H1 (cell line): Measurements from ENCODE around the gene POU3F1. TPM values are rescaled to one million over a fixed set of nuclear protein-coding genes. Genes with fewer than 3 reads are reported as not detected.
A peak's percentile ranks its signal among the peaks of the same experiment; 100 is the strongest.

Experiments
- CTCF ChIA-PET: fragments of 300-600 bp; sonication (Branson Sonifier 250); formaldehyde crosslinking; loops from one replicate; lab custom pipeline; 2021; ENCODE audit not compliant: partially characterized antibody; lab: Charles Lee
- POLR2A ChIA-PET: fragments of 300-600 bp; sonication (Branson Sonifier 250); formaldehyde crosslinking; loops from one replicate; lab custom pipeline; 2021; ENCODE audit warnings: inconsistent platforms; ENCODE audit not compliant: partially characterized antibody; lab: Charles Lee
- DNase-seq, 2 experiments: peaks; one replicate each; pipeline versions ENCODE4 v3.0.0 to v3.0.0-alpha.2; 2010 to 2022; ENCODE audit warnings: low spot score in 2 of 2, low read depth in 1 of 2, mixed read lengths in 1 of 2
- FAIRE-seq: peaks from 2 replicates; lab custom pipeline; 2011; peaks lifted over from hg19 to GRCh38; lab: Jason Lieb, UNC
- H2AFZ ChIP-seq: 2 replicates; pipeline ENCODE4 v1.8.1; 2012; ENCODE audit warnings: low read length, inconsistent platforms
- H2AK5ac ChIP-seq: 2 replicates; pipeline ENCODE4 v1.6.1; 2013; ENCODE audit warnings: low read depth, low read length
- H2BK120ac ChIP-seq: replicated peaks from 2 replicates; pipeline ENCODE3; 2013; ENCODE audit warnings: low read depth, low read length, inconsistent platforms
- H2BK12ac ChIP-seq: 2 replicates; pipeline ENCODE4 v1.6.1; 2013; ENCODE audit warnings: low read depth, low read length
- H2BK15ac ChIP-seq: 2 replicates; pipeline ENCODE4 v1.6.1; 2013; ENCODE audit warnings: low read length
- H2BK20ac ChIP-seq: 2 replicates; pipeline ENCODE4 v1.6.1; 2013; ENCODE audit warnings: low read length
- H2BK5ac ChIP-seq: 2 replicates; pipeline ENCODE4 v1.6.1; 2013; ENCODE audit warnings: low read depth, low read length
- H3K14ac ChIP-seq: 2 replicates; pipeline ENCODE4 v1.6.1; 2013; ENCODE audit warnings: inconsistent platforms; ENCODE audit not compliant: insufficient read length
- H3K18ac ChIP-seq: 2 replicates; pipeline ENCODE4 v1.6.1; 2013; ENCODE audit warnings: low read length; ENCODE audit errors: extremely low read depth
- H3K23ac ChIP-seq: 2 replicates; pipeline ENCODE4 v1.6.1; 2013; ENCODE audit warnings: inconsistent platforms; ENCODE audit not compliant: insufficient read length
- H3K23me2 ChIP-seq: 2 replicates; pipeline ENCODE4 v1.6.1; 2013; ENCODE audit warnings: low read depth, low read length
- H3K27ac ChIP-seq: 2 replicates; pipeline ENCODE4 v1.6.1; 2011; ENCODE audit warnings: low read depth, low read length, inconsistent platforms
- H3K27me3 ChIP-seq, 4 experiments: replicated peaks in 1 of 4; 1 replicate in 1 of 4; 2 replicates in 3 of 4; pipeline versions ENCODE4 v1.6.1 to v1.8.1; 2011 to 2013; ENCODE audit warnings: low read length in 3 of 4, mild to moderate bottlenecking in 3 of 4, inconsistent platforms in 2 of 4, mixed read lengths in 2 of 4, moderate library complexity in 1 of 4; ENCODE audit not compliant: control insufficient read depth in 3 of 4, insufficient read depth in 3 of 4; ENCODE audit errors: extremely low read depth in 1 of 4
- H3K36me3 ChIP-seq, 4 experiments: 2 replicates each; pipeline versions ENCODE4 v1.6.1 to v1.8.1; 2011 to 2013; ENCODE audit warnings: mild to moderate bottlenecking in 4 of 4, low read length in 3 of 4, moderate library complexity in 2 of 4, control low read depth in 1 of 4, inconsistent platforms in 1 of 4; ENCODE audit not compliant: insufficient read depth in 4 of 4, control insufficient read depth in 2 of 4
- H3K4ac ChIP-seq: replicated peaks from 2 replicates; pipeline ENCODE3; 2013; ENCODE audit warnings: low read length, low read depth, mixed read lengths, inconsistent platforms; ENCODE audit not compliant: insufficient read length
- H3K4me1 ChIP-seq, 4 experiments: replicated peaks in 1 of 4; 1 replicate in 1 of 4; 2 replicates in 3 of 4; pipeline versions ENCODE4 v1.6.1 to v1.8.1; 2011 to 2013; ENCODE audit warnings: low read length in 3 of 4, inconsistent platforms in 2 of 4, mixed read lengths in 1 of 4; ENCODE audit not compliant: insufficient read depth in 4 of 4, control insufficient read depth in 3 of 4
- H3K4me2 ChIP-seq, 2 experiments: 2 replicates each; pipeline versions ENCODE4 v1.6.1 to v1.8.1; 2011 to 2013; ENCODE audit warnings: low read depth in 2 of 2, low read length in 2 of 2, control low read depth in 1 of 2, inconsistent platforms in 1 of 2, mild to moderate bottlenecking in 1 of 2; ENCODE audit not compliant: insufficient read depth in 1 of 2
- H3K4me3 ChIP-seq, 4 experiments: fragments of 200-600, 300-600 bp in 1 of 4; sonication (generic), shearing (Covaris generic), sonication (Bioruptor Twin) in 1 of 4; 2 replicates each; pipeline versions ENCODE4 v1.5.1 to v1.8.1; 2011 to 2016; ENCODE audit warnings: low read length in 4 of 4, low read depth in 3 of 4, control low read depth in 2 of 4, inconsistent platforms in 2 of 4, mild to moderate bottlenecking in 2 of 4, mixed read lengths in 1 of 4, moderate library complexity in 1 of 4; ENCODE audit not compliant: insufficient read depth in 2 of 4; ENCODE audit errors: extremely low read depth in 1 of 4
- H3K56ac ChIP-seq: replicated peaks from 2 replicates; pipeline ENCODE3; 2013; ENCODE audit warnings: low read depth, mild to moderate bottlenecking, mixed read lengths, low read length, inconsistent platforms; ENCODE audit not compliant: insufficient read length
- H3K79me1 ChIP-seq: 2 replicates; pipeline ENCODE4 v1.6.1; 2013; ENCODE audit warnings: low read depth, low read length, control low read depth
- H3K79me2 ChIP-seq, 2 experiments: 2 replicates each; pipeline versions ENCODE4 v1.6.1 to v1.8.1; 2012 to 2013; ENCODE audit warnings: low read length in 2 of 2, mild to moderate bottlenecking in 2 of 2, inconsistent platforms in 1 of 2; ENCODE audit not compliant: insufficient read depth in 2 of 2, control insufficient read depth in 1 of 2
- H3K9ac ChIP-seq, 4 experiments: replicated peaks in 1 of 4; 1 replicate in 1 of 4; 2 replicates in 3 of 4; pipeline versions ENCODE4 v1.6.1 to v1.8.1; 2011 to 2013; ENCODE audit warnings: low read depth in 3 of 4, low read length in 3 of 4, control low read depth in 2 of 4, mild to moderate bottlenecking in 2 of 4, moderate library complexity in 2 of 4, inconsistent platforms in 1 of 4; ENCODE audit errors: extremely low read depth in 1 of 4
- H3K9me3 ChIP-seq, 2 experiments: 2 replicates each; pipeline versions ENCODE4 v1.6.1 to v1.8.1; 2012 to 2013; ENCODE audit warnings: mild to moderate bottlenecking in 2 of 2, moderate library complexity in 2 of 2, control low read depth in 1 of 2, inconsistent platforms in 1 of 2, low read depth in 1 of 2, low read length in 1 of 2, mixed read lengths in 1 of 2; ENCODE audit not compliant: insufficient read depth in 2 of 2
- H4K20me1 ChIP-seq, 2 experiments: replicated peaks in 1 of 2; 2 replicates each; pipeline versions ENCODE3 to v1.8.1; 2011 to 2013; ENCODE audit warnings: inconsistent platforms in 2 of 2, low read length in 2 of 2, mild to moderate bottlenecking in 1 of 2; ENCODE audit not compliant: insufficient read depth in 2 of 2, control insufficient read depth in 1 of 2
- H4K5ac ChIP-seq: 2 replicates; pipeline ENCODE4 v1.6.1; 2013; ENCODE audit warnings: low read length, low read depth, mixed read lengths, inconsistent platforms; ENCODE audit not compliant: insufficient read length
- H4K8ac ChIP-seq: 2 replicates; pipeline ENCODE4 v1.8.0; 2013; ENCODE audit warnings: mild to moderate bottlenecking, moderate library complexity, low read length, inconsistent platforms; ENCODE audit not compliant: insufficient read depth; ENCODE audit errors: extremely low read depth
- H4K91ac ChIP-seq: replicated peaks from 2 replicates; pipeline ENCODE3; 2013; ENCODE audit warnings: low read length, mixed read lengths, inconsistent platforms; ENCODE audit not compliant: insufficient read length
- CBX8 ChIP-seq: fragments of 300-800, 300-1000 bp; sonication (generic); IDR thresholded peaks from 2 replicates; pipeline ENCODE4 v1.7.1; 2016; ENCODE audit warnings: low read depth, low read length, borderline replicate concordance
- WGBS, 2 experiments: shearing (Covaris generic) in 1 of 2; methylation state at CpG; one replicate each; pipeline versions ENCODE4 v1.1.6 to v1.1.7; 2013 to 2015; ENCODE audit warnings: low lambda C conversion rate in 2 of 2, mixed read lengths in 2 of 2, inconsistent platforms in 1 of 2, low coverage in 1 of 2, missing lambda C conversion rate in 1 of 2; ENCODE audit not compliant: insufficient replicate concordance in 2 of 2, insufficient coverage in 1 of 2, insufficient read length in 1 of 2; ENCODE audit errors: extremely low coverage in 1 of 2, missing lambda C conversion rate in 1 of 2; 5-methylcytosine and 5-hydroxymethylcytosine counted together
- polyA plus RNA-seq, 7 experiments: library from polyadenylated mRNA; depleted of rRNA in 3 of 7; stranded (reverse) in 5 of 7; unstranded in 2 of 7; fragments of >200 nt in 5 of 7; fragments of 200-250 nt in 2 of 7; gene quantifications; 1 replicate in 5 of 7; 2 replicates in 1 of 7; 4 replicates in 1 of 7; pipeline versions ENCODE4 v1.2.1 to v1.2.3, GENCODE V29; 2011 to 2013; ENCODE audit warnings: missing spikeins in 2 of 7, mixed read lengths in 2 of 7
- total RNA-seq: library from RNA; stranded (reverse); fragmentation: NEBNext Ultra II Directional; extraction: Animal tissue kit (Norgen Biotek cat#: 25700); gene quantifications from 2 replicates; pipeline ENCODE4 v1.2.1, GENCODE V29; 2021

Gene POU3F1
- total and polyA plus RNA-seq, 2 of the 8 experiments (the other 6 are each of a cell fraction or from before 2014, with no cell fraction given) = 4.2 to 10.8 TPM

- H2AFZ ChIP-seq = no peak overlapping the region
- H2BK20ac ChIP-seq = no peak overlapping the region
- no peak overlapping the region for H3K27ac ChIP-seq
- no peaks in the 10 kb centered on the region; the same call in 1 of the 2 replicates for H3K23me2 ChIP-seq
- H3K18ac ChIP-seq = no peak overlapping the region
- no peak overlapping the region for H3K23ac ChIP-seq
- H3K79me2 ChIP-seq = no peaks in the 10 kb centered on the region
- no peak overlapping the region for H2AK5ac ChIP-seq
- peaks cover 4 to 13% (median 11%) of the 10 kb centered on the region in 4 experiments for H3K4me1 ChIP-seq
- no peak overlapping the region for H4K91ac ChIP-seq
- H2BK120ac ChIP-seq = no peak overlapping the region
- H4K5ac ChIP-seq = no peak overlapping the region
- H2BK15ac ChIP-seq = no peak overlapping the region
- H2BK12ac ChIP-seq = no peak overlapping the region
- no peak for DNase-seq
- H3K9ac ChIP-seq = no peak overlapping the region
- no peak overlapping the region for H2BK5ac ChIP-seq
- no peak overlapping the region for H4K8ac ChIP-seq
- no peak overlapping the region for H3K14ac ChIP-seq
- no peaks in the 10 kb centered on the region; the same call in 1 of the 2 replicates for H3K79me1 ChIP-seq
- TF ChIP-seq CBX8 = no peak
- TF ChIP-seq, all 59 proteins: peak for 0
- Histone ChIP-seq H3K56ac (no peak overlapping the region), H3K4me3 (no peak overlapping the region), H4K20me1 (peaks cover 0 to 5% of the 10 kb centered on the region in 2 experiments), H3K9me3 (no peaks in the 10 kb centered on the region), H3K4ac (no peak overlapping the region), H3K36me3 (no peaks in the 10 kb centered on the region), H3K4me2 (no peak overlapping the region), H3K27me3 (no peaks in the 10 kb centered on the region)
- ChIA-PET CTCF (interaction anchor here (1.3 to 11.2 kb wide), 3 partner anchors 9 to 54 kb away, joined by 5 to 212 read pairs (median 5); partner anchors contain the start of gene POU3F1), POLR2A (interaction anchor here (1.2 to 2.0 kb wide), 6 partner anchors 9 to 30 kb away, joined by 3 to 7 read pairs (median 4); partner anchors contain the start of gene POU3F1)
- FAIRE-seq = peak; percentile 39
- 88% methylated on average over 6 of the region's 6 CpGs; no CpG with 5 or more reads in 1 of the 2 experiments for WGBS, 2 experiments
Measured at GRCh38 chr1:38076455-38076854, 29.9 kb upstream of the POU3F1 start.
